Thoracic aorta (tissue), 2 donors: ENCODE results near the gene PPM1H. TPM values are rescaled to one million over a fixed set of nuclear protein-coding genes. Genes with fewer than 3 reads are reported as not detected.
"Not testable (repeated sequence)": the region's sequence is repeated elsewhere in the genome, so short reads cannot be mapped to it uniquely, and the experiment has no call there.

ENCODE experiments used
- ATAC-seq: fragments of 150-250 bp; one replicate; pipeline ENCODE4 v1.8.0; 2017; ENCODE audit warnings: low read depth; ENCODE audit not compliant: insufficient number of reproducible peaks, low FRiP score
- DNase-seq: peaks from one replicate; pipeline ENCODE4 v3.0.0-alpha.2; 2020; ENCODE audit warnings: low spot score
- H3K27ac ChIP-seq, 2 donors: fragments of 200-600 bp; sonication (generic); 1 replicate in 1 of 2; 2 replicates in 1 of 2; pipeline ENCODE4 v1.5.1; 2016; ENCODE audit warnings: mild to moderate bottlenecking in 2 of 2, moderate library complexity in 2 of 2
- H3K27me3 ChIP-seq: fragments of 200-600 bp; sonication (generic); replicated peaks from 2 replicates; pipeline ENCODE4 v1.6.0; 2016; ENCODE audit warnings: mild to moderate bottlenecking; ENCODE audit not compliant: insufficient read depth
- H3K36me3 ChIP-seq: fragments of 200-600 bp; sonication (generic); one replicate; pipeline ENCODE4 v1.5.1; 2016
- H3K4me1 ChIP-seq, 2 donors: fragments of 200-600 bp; sonication (generic); 1 replicate in 1 of 2; 2 replicates in 1 of 2; pipeline versions ENCODE4 v1.5.1 to v1.6.0; 2016; ENCODE audit warnings: low read depth in 2 of 2, mild to moderate bottlenecking in 1 of 2; ENCODE audit not compliant: control insufficient read depth in 1 of 2
- H3K4me3 ChIP-seq: fragments of 200-600 bp; sonication (generic); 2 replicates; pipeline ENCODE4 v1.5.1; 2016; ENCODE audit warnings: mild to moderate bottlenecking
- H3K9me3 ChIP-seq: fragments of 200-600 bp; sonication (generic); 2 replicates; pipeline ENCODE4 v1.5.1; 2016
- total RNA-seq, 2 donors: library from RNA; depleted of rRNA; stranded (reverse); fragments of >200 nt; gene quantifications; one replicate each; pipeline versions ENCODE4 v1.1.0 to v1.2.3, GENCODE V29; 2016
- TF ChIP-seq, protein P1 (sequence below): fragments of 200-600 bp; sonication (generic); IDR thresholded peaks from one replicate; pipeline ENCODE4 v1.5.1; 2019; ENCODE audit warnings: antibody characterized with exemption

Gene PPM1H
- total RNA-seq, 2 donors from 2014 or later = 9.1 to 10.3 TPM

GRCh38 chr12:62950317-62950716 lies 15.4 kb upstream of the PPM1H start:
- H3K27ac ChIP-seq = no peak overlapping the region
- no peak for DNase-seq
- TF ChIP-seq, protein P1, sequence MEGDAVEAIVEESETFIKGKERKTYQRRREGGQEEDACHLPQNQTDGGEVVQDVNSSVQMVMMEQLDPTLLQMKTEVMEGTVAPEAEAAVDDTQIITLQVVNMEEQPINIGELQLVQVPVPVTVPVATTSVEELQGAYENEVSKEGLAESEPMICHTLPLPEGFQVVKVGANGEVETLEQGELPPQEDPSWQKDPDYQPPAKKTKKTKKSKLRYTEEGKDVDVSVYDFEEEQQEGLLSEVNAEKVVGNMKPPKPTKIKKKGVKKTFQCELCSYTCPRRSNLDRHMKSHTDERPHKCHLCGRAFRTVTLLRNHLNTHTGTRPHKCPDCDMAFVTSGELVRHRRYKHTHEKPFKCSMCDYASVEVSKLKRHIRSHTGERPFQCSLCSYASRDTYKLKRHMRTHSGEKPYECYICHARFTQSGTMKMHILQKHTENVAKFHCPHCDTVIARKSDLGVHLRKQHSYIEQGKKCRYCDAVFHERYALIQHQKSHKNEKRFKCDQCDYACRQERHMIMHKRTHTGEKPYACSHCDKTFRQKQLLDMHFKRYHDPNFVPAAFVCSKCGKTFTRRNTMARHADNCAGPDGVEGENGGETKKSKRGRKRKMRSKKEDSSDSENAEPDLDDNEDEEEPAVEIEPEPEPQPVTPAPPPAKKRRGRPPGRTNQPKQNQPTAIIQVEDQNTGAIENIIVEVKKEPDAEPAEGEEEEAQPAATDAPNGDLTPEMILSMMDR = no peak
- no peaks in the 10 kb centered on the region for H3K4me1 ChIP-seq
- no peak overlapping the region for H3K4me3 ChIP-seq
- ATAC-seq = no peak
- H3K27me3 ChIP-seq = no peaks in the 10 kb centered on the region
- H3K9me3 ChIP-seq = no peaks in the 10 kb centered on the region
- no peaks in the 10 kb centered on the region for H3K36me3 ChIP-seq

DNA sequence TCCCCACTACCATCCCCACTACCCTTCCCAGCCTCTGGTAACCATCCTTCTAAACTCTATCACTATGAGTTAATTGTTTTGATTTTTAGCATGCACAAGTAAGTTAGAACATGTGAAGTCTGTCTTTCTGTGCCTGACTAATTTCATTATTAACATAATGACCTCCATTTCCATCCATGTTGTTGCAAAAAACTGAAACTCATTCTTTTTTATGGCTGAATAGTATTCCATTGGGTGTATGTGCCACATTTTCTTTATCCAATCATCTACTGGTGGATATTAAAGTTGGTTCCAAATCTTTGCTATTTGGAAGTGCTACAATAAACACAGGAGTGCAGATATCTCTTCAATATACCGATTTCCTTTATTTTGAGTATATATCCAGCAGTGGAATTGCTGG lies 13.2 kb upstream of the PPM1H start:
- H3K9me3 ChIP-seq = no peaks in the 10 kb centered on the region
- DNase-seq (no peak), ATAC-seq (no peak)
- H3K27ac ChIP-seq = no peak overlapping the region
- no peaks in the 10 kb centered on the region for H3K27me3 ChIP-seq
- H3K4me3 ChIP-seq = no peak overlapping the region
- TF ChIP-seq, protein P1 = no peak
- no peaks in the 10 kb centered on the region for H3K36me3 ChIP-seq
- H3K4me1 ChIP-seq = no peaks in the 10 kb centered on the region

DNA sequence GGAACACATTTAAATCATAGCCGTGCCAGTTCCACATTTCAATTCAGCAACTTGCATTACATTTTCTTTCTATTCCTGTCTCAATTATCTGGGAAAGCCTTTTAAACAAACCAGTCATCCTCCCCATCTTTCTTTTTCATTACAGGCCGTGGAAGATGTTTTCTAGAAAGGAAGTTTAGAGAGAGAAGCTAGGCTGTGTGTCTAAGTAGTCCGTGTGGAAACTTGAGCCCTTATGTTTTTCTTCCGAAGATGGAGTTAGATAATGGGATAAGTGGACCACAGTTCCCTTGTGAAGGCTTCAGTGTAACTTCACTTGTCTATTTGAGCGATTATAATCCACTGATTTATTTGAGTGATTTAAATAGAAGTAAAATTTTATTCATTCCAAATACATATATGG lies 12.4 kb upstream of the PPM1H start:
- Histone ChIP-seq H3K9me3 (no peaks in the 10 kb centered on the region), H3K27ac (no peak overlapping the region), H3K27me3 (no peaks in the 10 kb centered on the region), H3K4me3 (no peak overlapping the region), H3K36me3 (no peaks in the 10 kb centered on the region), H3K4me1 (no peaks in the 10 kb centered on the region)
- TF ChIP-seq, protein P1 = no peak
- ATAC-seq (no peak), DNase-seq (no peak)

GRCh38 chr12:62943779-62944395 lies 8.9 kb upstream of the PPM1H start:
- no peak overlapping the region for H3K4me3 ChIP-seq
- no peaks in the 10 kb centered on the region for H3K27me3 ChIP-seq
- ATAC-seq (no peak), DNase-seq (no peak)
- H3K36me3 ChIP-seq = no peaks in the 10 kb centered on the region
- no peaks in the 10 kb centered on the region for H3K9me3 ChIP-seq
- TF ChIP-seq, protein P1 = no peak
- H3K4me1 ChIP-seq = no peaks in the 10 kb centered on the region
- H3K27ac ChIP-seq = no peak overlapping the region

- H3K27me3 ChIP-seq, H3K4me3 ChIP-seq, DNase-seq, ATAC-seq, H3K9me3 ChIP-seq, H3K27ac ChIP-seq, H3K36me3 ChIP-seq, H3K4me1 ChIP-seq: not testable (repeated sequence)
These were observed 7.4 kb upstream of the PPM1H start for GRCh38 chr12:62942316-62942715.

DNA sequence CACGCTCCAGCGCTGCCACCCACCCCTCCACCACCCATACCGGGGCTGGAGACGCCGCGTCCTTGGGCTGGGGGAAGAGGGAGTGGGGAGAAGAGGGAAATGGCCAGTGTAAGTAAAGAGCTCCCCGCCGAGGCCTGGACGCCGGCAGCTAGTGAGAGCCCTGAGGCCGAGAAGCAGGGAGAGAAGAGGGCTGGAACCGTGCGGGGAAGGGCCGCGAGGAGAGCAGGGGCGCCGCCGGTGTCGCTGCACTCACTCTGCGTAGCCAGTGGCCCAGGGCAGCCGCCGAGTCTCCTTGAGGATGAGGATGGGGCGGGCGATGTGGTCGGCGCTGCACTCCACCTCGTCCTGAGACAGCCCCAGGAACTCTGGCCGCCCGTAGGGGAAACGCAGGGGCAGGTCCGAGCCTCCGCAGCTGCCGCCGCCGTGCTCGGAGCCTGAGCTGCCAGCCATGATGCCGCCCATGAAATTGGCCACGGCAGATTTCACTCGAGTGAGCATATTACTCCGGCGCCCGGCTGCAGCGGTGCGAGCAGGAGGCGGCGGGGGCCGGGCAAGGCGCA lies 631 bp downstream of the PPM1H start:
- no peaks in the 10 kb centered on the region for H3K4me1 ChIP-seq
- H3K4me3 ChIP-seq = peak overlapping the region; percentile 75
- TF ChIP-seq, protein P1 = no peak
- peak overlapping the region; percentile 43 to 51 for H3K27ac ChIP-seq
- ATAC-seq (peak; percentile 21), DNase-seq (no peak)
- H3K27me3 ChIP-seq = no peaks in the 10 kb centered on the region
- no peaks in the 10 kb centered on the region for H3K9me3 ChIP-seq
- H3K36me3 ChIP-seq = no peaks in the 10 kb centered on the region
